Stimulated activated CD8-positive, alpha-beta memory T cell treated with anti-CD3 and anti-CD28 coated beads, Interleukin-15, amount 100 ng/mL, for 4 hours (primary cell): ENCODE data around the gene ZMYND15.
"Not testable (repeated sequence)": the region's sequence is repeated elsewhere in the genome, so short reads cannot be mapped to it uniquely, and the experiment has no call there.

Source experiments
- DNase-seq, 2 donors: peaks; one replicate each; pipeline ENCODE4 v3.0.0-alpha.2; 2020; ENCODE audit warnings: low read depth in 2 of 2

The ZMYND15 gene

GRCh38 chr17:4739122-4740024 lies at the start of gene ZMYND15, which contains the start of gene CXCL16:
TSS of gene ZMYND15 (plus strand) at chr17:4739833. CDS start at chr17:4740549, 716 bp downstream.
TSS of gene CXCL16 (minus strand) at chr17:4739928. CDS start at chr17:4739339, 589 bp downstream.
- peak; percentile 20 to 43 for DNase-seq

GRCh38 chr17:4689872-4690271 lies 49.8 kb upstream of the ZMYND15 start:
- not testable (repeated sequence) for DNase-seq

GRCh38 chr17:4690745-4691144 lies 48.9 kb upstream of the ZMYND15 start:
- DNase-seq: no peak

GRCh38 chr17:4691686-4692085 lies 47.9 kb upstream of the ZMYND15 start:
- DNase-seq: no peak

GRCh38 chr17:4693416-4693815 lies 46.2 kb upstream of the ZMYND15 start:
- no peak for DNase-seq

GRCh38 chr17:4696437-4696805 lies 43.2 kb upstream of the ZMYND15 start:
- DNase-seq: no peak

GRCh38 chr17:4699401-4700056 lies 40.1 kb upstream of the ZMYND15 start:
- not testable (repeated sequence) for DNase-seq

GRCh38 chr17:4701116-4701515 lies 38.5 kb upstream of the ZMYND15 start:
- no peak for DNase-seq

- no peak for DNase-seq
Measured at GRCh38 chr17:4703330-4703691, 36.3 kb upstream of the ZMYND15 start.

GRCh38 chr17:4704574-4704907 lies 35.1 kb upstream of the ZMYND15 start:
- not testable (repeated sequence) for DNase-seq

- DNase-seq: no peak
Measured at GRCh38 chr17:4704991-4705390, 34.6 kb upstream of the ZMYND15 start.

GRCh38 chr17:4706121-4706520 lies 33.5 kb upstream of the ZMYND15 start:
- DNase-seq: no peak

- no peak for DNase-seq
Measured at GRCh38 chr17:4708436-4708835, 31.2 kb upstream of the ZMYND15 start.

GRCh38 chr17:4709794-4710692 lies 29.6 kb upstream of the ZMYND15 start, which contains the start of gene ARRB2:
TSS of gene ARRB2 (plus strand) at chr17:4710632. CDS start at chr17:4710722, 90 bp downstream.
- DNase-seq: peak; percentile 98 to 99

- no peak for DNase-seq
Measured at GRCh38 chr17:4710693-4711634, 28.7 kb upstream of the ZMYND15 start.

- DNase-seq: no peak
Measured at GRCh38 chr17:4711661-4712181, 27.9 kb upstream of the ZMYND15 start.

GRCh38 chr17:4712526-4712925 lies 27.1 kb upstream of the ZMYND15 start:
- DNase-seq: no peak

- not testable (repeated sequence) for DNase-seq
Measured at GRCh38 chr17:4714340-4715062, 25.1 kb upstream of the ZMYND15 start.

- DNase-seq: no peak
Measured at GRCh38 chr17:4715063-4715744, 24.4 kb upstream of the ZMYND15 start.
